Thoracic aorta (tissue), 2 donors: ENCODE results near the gene WARS2. TPM values are rescaled to one million over a fixed set of nuclear protein-coding genes. Genes with fewer than 3 reads are reported as not detected.

Experiments used
- ATAC-seq: fragments of 150-250 bp; one replicate; pipeline ENCODE4 v1.8.0; 2017; ENCODE audit warnings: low read depth; ENCODE audit not compliant: insufficient number of reproducible peaks, low FRiP score
- DNase-seq: peaks from one replicate; pipeline ENCODE4 v3.0.0-alpha.2; 2020; ENCODE audit warnings: low spot score
- H3K27ac ChIP-seq, 2 donors: fragments of 200-600 bp; sonication (generic); 1 replicate in 1 of 2; 2 replicates in 1 of 2; pipeline ENCODE4 v1.5.1; 2016; ENCODE audit warnings: mild to moderate bottlenecking in 2 of 2, moderate library complexity in 2 of 2
- H3K27me3 ChIP-seq: fragments of 200-600 bp; sonication (generic); replicated peaks from 2 replicates; pipeline ENCODE4 v1.6.0; 2016; ENCODE audit warnings: mild to moderate bottlenecking; ENCODE audit not compliant: insufficient read depth
- H3K36me3 ChIP-seq: fragments of 200-600 bp; sonication (generic); one replicate; pipeline ENCODE4 v1.5.1; 2016
- H3K4me1 ChIP-seq, 2 donors: fragments of 200-600 bp; sonication (generic); 1 replicate in 1 of 2; 2 replicates in 1 of 2; pipeline versions ENCODE4 v1.5.1 to v1.6.0; 2016; ENCODE audit warnings: low read depth in 2 of 2, mild to moderate bottlenecking in 1 of 2; ENCODE audit not compliant: control insufficient read depth in 1 of 2
- H3K4me3 ChIP-seq: fragments of 200-600 bp; sonication (generic); 2 replicates; pipeline ENCODE4 v1.5.1; 2016; ENCODE audit warnings: mild to moderate bottlenecking
- H3K9me3 ChIP-seq: fragments of 200-600 bp; sonication (generic); 2 replicates; pipeline ENCODE4 v1.5.1; 2016
- CTCF ChIP-seq: fragments of 200-600 bp; sonication (generic); IDR thresholded peaks from one replicate; pipeline ENCODE4 v1.5.1; 2019; ENCODE audit warnings: antibody characterized with exemption
- total RNA-seq, 2 donors: library from RNA; depleted of rRNA; stranded (reverse); fragments of >200 nt; gene quantifications; one replicate each; pipeline versions ENCODE4 v1.1.0 to v1.2.3, GENCODE V29; 2016

WARS2 gene
- total RNA-seq, 2 donors from 2014 or later = 11.1 to 13.8 TPM

- Histone ChIP-seq H3K27me3 (no peaks in the 10 kb centered on the region), H3K27ac (no peak overlapping the region), H3K4me1 (peaks cover 0 to 17% of the 10 kb centered on the region in 2 donors), H3K36me3 (no peaks in the 10 kb centered on the region), H3K9me3 (no peaks in the 10 kb centered on the region), H3K4me3 (no peak overlapping the region)
- ATAC-seq (no peak), DNase-seq (no peak)
- no peak for TF ChIP-seq CTCF
Observed at GRCh38 chr1:119093721-119094120, 46.7 kb downstream of the WARS2 start.

- Histone ChIP-seq H3K36me3 (no peaks in the 10 kb centered on the region), H3K4me3 (no peak overlapping the region), H3K27me3 (no peaks in the 10 kb centered on the region), H3K27ac (no peak overlapping the region), H3K9me3 (no peaks in the 10 kb centered on the region), H3K4me1 (peaks cover 3 to 28% of the 10 kb centered on the region in 2 donors)
- ATAC-seq = no peak
- no peak for TF ChIP-seq CTCF
- no peak for DNase-seq
Observed at GRCh38 chr1:119091618-119092017, 48.8 kb downstream of the WARS2 start.

DNA sequence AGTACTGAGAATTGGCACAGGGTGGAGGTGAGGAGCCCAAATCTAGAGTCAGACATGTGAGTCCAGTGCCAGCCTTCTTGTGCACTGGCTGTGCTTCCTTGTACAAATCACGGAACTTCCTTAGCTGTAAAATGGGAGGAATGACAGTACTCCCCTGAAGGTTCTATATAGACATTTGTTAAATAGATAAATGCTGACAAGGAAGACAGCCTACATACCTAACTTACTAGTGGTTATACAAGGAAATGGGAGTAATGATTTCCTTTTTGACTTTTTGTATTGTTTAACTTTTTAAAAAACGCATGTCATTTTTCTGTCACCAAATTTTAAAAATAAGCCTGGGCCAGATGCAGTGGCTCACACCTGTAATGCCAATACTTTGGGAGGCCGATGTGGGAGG is 50.2 kb downstream of the WARS2 start:
- ATAC-seq (no peak), DNase-seq (no peak)
- Histone ChIP-seq H3K4me3 (no peak overlapping the region), H3K4me1 (peaks cover 3 to 28% of the 10 kb centered on the region in 2 donors), H3K36me3 (no peaks in the 10 kb centered on the region), H3K27me3 (no peaks in the 10 kb centered on the region), H3K27ac (no peak overlapping the region), H3K9me3 (no peaks in the 10 kb centered on the region)
- no peak for TF ChIP-seq CTCF

DNA sequence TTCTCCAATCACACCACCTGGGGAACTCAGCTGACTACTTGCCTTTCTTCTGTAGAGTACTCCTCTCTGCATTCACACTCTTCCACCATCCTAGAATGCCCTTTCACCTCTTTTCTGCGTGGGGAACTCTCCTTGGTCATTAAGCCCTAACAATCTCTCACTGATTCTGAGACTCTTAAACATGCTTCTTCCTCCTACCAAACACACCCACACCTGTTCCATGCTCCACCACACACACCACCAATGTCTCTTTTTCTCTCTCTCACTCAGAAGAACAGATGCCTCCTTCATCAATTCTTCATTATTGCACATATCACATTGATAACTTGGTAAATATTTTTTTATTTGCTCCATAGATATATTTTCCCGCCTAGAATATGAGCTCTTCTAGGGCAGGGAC is 53.6 kb downstream of the WARS2 start:
- ATAC-seq (no peak), DNase-seq (no peak)
- TF ChIP-seq CTCF = no peak
- Histone ChIP-seq H3K36me3 (no peaks in the 10 kb centered on the region), H3K27ac (no peak overlapping the region), H3K4me1 (peaks cover 7 to 23% of the 10 kb centered on the region in 2 donors), H3K9me3 (no peaks in the 10 kb centered on the region), H3K4me3 (no peak overlapping the region), H3K27me3 (no peaks in the 10 kb centered on the region)

DNA sequence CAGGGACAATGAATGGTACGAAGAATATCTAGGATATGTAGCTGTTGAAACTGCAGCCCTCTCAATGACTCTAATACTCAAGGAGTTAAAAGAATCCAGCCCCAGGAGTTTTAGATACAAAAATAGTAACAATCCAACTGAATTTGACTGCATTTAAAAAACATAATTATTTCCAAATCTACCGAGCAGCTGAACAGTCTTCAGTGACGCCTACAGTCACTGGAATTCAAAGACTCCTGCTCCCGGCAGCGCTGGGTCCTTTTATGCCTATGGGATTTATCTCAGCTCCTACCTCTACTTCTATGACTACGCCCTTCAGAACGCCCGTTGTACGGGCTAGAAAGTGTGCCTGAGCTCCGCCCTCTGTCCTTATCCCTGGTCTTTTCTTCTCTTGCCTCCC is 55.7 kb downstream of the WARS2 start:
- H3K27me3 ChIP-seq = no peaks in the 10 kb centered on the region
- DNase-seq (no peak), ATAC-seq (no peak)
- TF ChIP-seq CTCF = no peak
- H3K4me1 ChIP-seq = peaks cover 15 to 43% of the 10 kb centered on the region in 2 donors
- H3K4me3 ChIP-seq = peak overlapping the region; percentile 46
- H3K9me3 ChIP-seq = no peaks in the 10 kb centered on the region
- peak overlapping the region; percentile 19 to 30 for H3K27ac ChIP-seq
- H3K36me3 ChIP-seq = no peaks in the 10 kb centered on the region
